ENCODE results near the gene SSR4. TPM values are rescaled to one million over a fixed set of nuclear protein-coding genes. Genes with fewer than 3 reads are reported as not detected.

The SSR4 gene
- total and polyA plus RNA-seq, 2 of the 8 experiments (the other 6 are each of a cell fraction or from before 2014, with no cell fraction given), result 168 to 642 TPM

- no peak for DNase-seq (ENCODE audit: low read depth in 1 of 2, low spot score in 2 of 2)
- H3K56ac ChIP-seq (replicated peaks; ENCODE audit: insufficient read length, low read depth, low read length), result no peak overlapping the region
- no peak overlapping the region for H3K14ac ChIP-seq (ENCODE audit: insufficient read length)
- no peaks in the 10 kb centered on the region for H3K79me2 ChIP-seq (ENCODE audit: control insufficient read depth in 1 of 2, insufficient read depth in 2 of 2, low read length in 2 of 2)
- CTCF ChIA-PET (ENCODE audit: partially characterized antibody), result interaction anchor here (0.9 to 2.8 kb wide), 4 partner anchors 8 to 127 kb away, joined by 3 to 14 read pairs (median 4); no protein-coding TSS in a partner anchor
- H3K4me2 ChIP-seq (ENCODE audit: insufficient read depth in 1 of 2, low read depth in 2 of 2, low read length in 2 of 2), result no peak overlapping the region
- peaks cover 0 to 5% (median 0%) of the 10 kb centered on the region in 4 experiments; a peak in 2 of 8 replicates for H3K36me3 ChIP-seq (ENCODE audit: control insufficient read depth in 2 of 4, insufficient read depth in 4 of 4, low read length in 3 of 4)
- no peak overlapping the region for H2AFZ ChIP-seq (ENCODE audit: low read length)
- no peak overlapping the region for H2BK15ac ChIP-seq (ENCODE audit: low read length)
- no peak overlapping the region for H2BK120ac ChIP-seq (replicated peaks; ENCODE audit: low read depth, low read length)
- H3K79me1 ChIP-seq (ENCODE audit: low read depth, low read length), result no peaks in the 10 kb centered on the region
- no peak overlapping the region for H2BK20ac ChIP-seq (ENCODE audit: low read length)
- H3K4me1 ChIP-seq (replicated peaks in 1 of 4; ENCODE audit: control insufficient read depth in 3 of 4, insufficient read depth in 4 of 4, low read length in 3 of 4), result no peaks in the 10 kb centered on the region
- H3K9ac ChIP-seq (replicated peaks in 1 of 4; ENCODE audit: extremely low read depth in 1 of 4, low read depth in 3 of 4, low read length in 3 of 4), result no peak overlapping the region
- H3K23ac ChIP-seq (ENCODE audit: insufficient read length), result no peak overlapping the region
- no peak overlapping the region for H2BK12ac ChIP-seq (ENCODE audit: low read depth, low read length)
- H4K8ac ChIP-seq (ENCODE audit: extremely low read depth, insufficient read depth, low read length), result no peak overlapping the region
- no peak overlapping the region for H3K4ac ChIP-seq (replicated peaks; ENCODE audit: insufficient read length, low read depth, low read length)
- H4K20me1 ChIP-seq (replicated peaks in 1 of 2; ENCODE audit: control insufficient read depth in 1 of 2, insufficient read depth in 2 of 2, low read length in 2 of 2), result peaks cover 0 to 2% of the 10 kb centered on the region in 2 experiments
- H2BK5ac ChIP-seq (ENCODE audit: low read depth, low read length), result no peak overlapping the region
- H4K5ac ChIP-seq (ENCODE audit: insufficient read length, low read depth, low read length), result no peak overlapping the region
- POLR2A ChIA-PET (ENCODE audit: partially characterized antibody), result interaction anchor here (1.0 kb wide), 1 partner anchor 123 kb away, joined by 3 read pairs; no protein-coding TSS in a partner anchor
- no peak overlapping the region for H3K18ac ChIP-seq (ENCODE audit: extremely low read depth, low read length)
- no peaks in the 10 kb centered on the region for H3K23me2 ChIP-seq (ENCODE audit: low read depth, low read length)
- 91% methylated on average over 6 of the region's 24 CpGs; no CpG with 5 or more reads in 1 of the 2 experiments for whole genome bisulfite sequencing, 2 experiments (ENCODE audit: extremely low coverage in 1 of 2, insufficient coverage in 1 of 2, insufficient read length in 1 of 2, insufficient replicate concordance in 2 of 2, low coverage in 1 of 2, low lambda C conversion rate in 2 of 2, missing lambda C conversion rate in 1 of 2)
- no peak overlapping the region for H3K27ac ChIP-seq (ENCODE audit: low read depth, low read length)
- no peaks in the 10 kb centered on the region for H3K9me3 ChIP-seq (ENCODE audit: insufficient read depth in 2 of 2, low read depth in 1 of 2, low read length in 1 of 2)
- H4K91ac ChIP-seq (replicated peaks; ENCODE audit: insufficient read length, low read length), result no peak overlapping the region
- FAIRE-seq, result no peak
- no peak overlapping the region for H3K4me3 ChIP-seq (ENCODE audit: extremely low read depth in 1 of 4, insufficient read depth in 2 of 4, low read depth in 3 of 4, low read length in 4 of 4)
- H2AK5ac ChIP-seq (ENCODE audit: low read depth, low read length), result no peak overlapping the region
- H3K27me3 ChIP-seq (replicated peaks in 1 of 4; ENCODE audit: control insufficient read depth in 3 of 4, extremely low read depth in 1 of 4, insufficient read depth in 3 of 4, low read length in 3 of 4), result no peaks in the 10 kb centered on the region
- TF ChIP-seq GABPA (IDR thresholded peaks at IDR 0.05; ENCODE audit: borderline replicate concordance, insufficient read depth, low read length) (no peak), USF2 (IDR thresholded peaks at IDR 0.05; ENCODE audit: low read length) (no peak), HDAC6 (IDR thresholded peaks at IDR 0.05; ENCODE audit: low read depth, low read length) (no peak), CBX8 (IDR thresholded peaks at IDR 0.05; ENCODE audit: borderline replicate concordance, low read depth, low read length) (no peak), KDM4A (IDR thresholded peaks at IDR 0.05; ENCODE audit: low read depth, low read length, severe bottlenecking) (no peak), CREB1 (IDR thresholded peaks at IDR 0.05) (no peak), BRCA1 (IDR thresholded peaks at IDR 0.05; ENCODE audit: low read depth, low read length) (no peak), GTF2F1 (IDR thresholded peaks at IDR 0.05; ENCODE audit: borderline replicate concordance, low read depth, low read length) (no peak), FOSL1 (IDR thresholded peaks at IDR 0.05; ENCODE audit: insufficient read depth, low read depth, low read length) (no peak), EP300 (IDR thresholded peaks at IDR 0.05; ENCODE audit: borderline replicate concordance in 1 of 2, low read depth in 2 of 2, low read length in 2 of 2) (no peak), HDAC2 (IDR thresholded peaks at IDR 0.05; ENCODE audit: borderline replicate concordance in 1 of 2, low read depth in 2 of 2, low read length in 2 of 2) (no peak)
These were observed 11.0 kb upstream of the SSR4 start for GRCh38 chrX:153783378-153784013.

Measured in H1 (cell line).